IPS-NIHi7 (cell line): ENCODE data around the gene CCT6B.

Experiments
- DNase-seq: peaks from one replicate; pipeline ENCODE4 v3.0.0; 2012; ENCODE audit warnings: mixed read lengths; ENCODE audit errors: extremely low spot score

Gene CCT6B

GRCh38 chr17:34883106-34884000 is 77.9 kb downstream of the CCT6B start:
- DNase-seq: peak; percentile 58

DNA sequence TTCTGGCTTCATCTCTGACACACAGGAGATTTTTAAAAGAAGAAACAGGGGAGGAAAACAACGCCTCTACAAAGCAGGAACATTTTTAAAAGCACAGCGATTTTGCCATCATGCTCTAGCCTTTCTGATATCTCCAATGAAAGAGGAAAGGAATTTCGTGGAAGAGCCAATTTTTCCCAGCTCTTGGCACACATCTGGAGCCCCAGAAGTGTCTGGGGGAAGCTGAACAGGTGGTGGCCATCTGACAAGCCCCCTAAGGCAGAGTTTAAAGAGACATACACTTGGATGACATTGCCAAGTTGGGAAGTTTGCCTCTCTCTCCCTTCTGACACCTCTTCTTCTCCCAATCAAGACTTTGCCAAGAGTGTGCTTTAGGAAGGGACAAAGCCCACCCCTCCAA is 82.1 kb downstream of the CCT6B start:
- DNase-seq: no peak
